Pons (tissue), 1 donor: ENCODE measurements around the gene ULK2.
A peak's percentile ranks its signal among the peaks of the same experiment; 100 is the strongest.

ENCODE experiments used
- DNase-seq: peaks from one replicate; pipeline ENCODE4 v3.0.0-alpha.2; 2016; ENCODE audit warnings: low spot score

ULK2 gene

GRCh38 chr17:19747159-19747719, 120.5 kb downstream of the ULK2 start:
- no peak for DNase-seq

GRCh38 chr17:19746517-19746916, 121.2 kb downstream of the ULK2 start:
- no peak for DNase-seq

- peak; percentile 80 for DNase-seq
These were observed 122.6 kb downstream of the ULK2 start for GRCh38 chr17:19744922-19745757.

- DNase-seq: no peak
These were observed 123.2 kb downstream of the ULK2 start for GRCh38 chr17:19744492-19744891.

GRCh38 chr17:19743101-19744100, 124.3 kb downstream of the ULK2 start:
- DNase-seq: no peak

GRCh38 chr17:19742495-19742894, 125.2 kb downstream of the ULK2 start:
- no peak for DNase-seq

GRCh38 chr17:19741832-19742457, 125.8 kb downstream of the ULK2 start:
- DNase-seq: no peak

DNA sequence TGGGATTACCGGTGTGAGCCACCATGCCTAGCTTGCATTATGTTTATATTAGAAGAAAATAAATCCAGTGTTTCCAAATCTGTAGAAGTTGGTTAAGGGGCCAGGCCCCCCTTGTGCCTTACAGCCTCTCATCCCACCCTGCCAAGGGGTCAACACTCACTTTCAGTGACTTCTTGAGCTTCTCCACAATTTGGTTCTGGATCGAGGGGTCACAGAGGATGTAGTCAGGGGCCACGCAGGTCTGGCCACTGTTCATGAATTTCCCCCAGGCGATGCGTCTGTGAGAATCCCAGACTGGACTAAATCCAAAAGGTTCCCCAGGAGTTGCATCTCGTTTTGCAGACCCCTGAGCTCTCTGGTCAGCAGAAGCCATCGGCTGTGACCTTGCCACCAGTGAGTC, 126.8 kb downstream of the ULK2 start:
- no peak for DNase-seq

GRCh38 chr17:19739241-19740201, 128.2 kb downstream of the ULK2 start:
- no peak for DNase-seq

DNA sequence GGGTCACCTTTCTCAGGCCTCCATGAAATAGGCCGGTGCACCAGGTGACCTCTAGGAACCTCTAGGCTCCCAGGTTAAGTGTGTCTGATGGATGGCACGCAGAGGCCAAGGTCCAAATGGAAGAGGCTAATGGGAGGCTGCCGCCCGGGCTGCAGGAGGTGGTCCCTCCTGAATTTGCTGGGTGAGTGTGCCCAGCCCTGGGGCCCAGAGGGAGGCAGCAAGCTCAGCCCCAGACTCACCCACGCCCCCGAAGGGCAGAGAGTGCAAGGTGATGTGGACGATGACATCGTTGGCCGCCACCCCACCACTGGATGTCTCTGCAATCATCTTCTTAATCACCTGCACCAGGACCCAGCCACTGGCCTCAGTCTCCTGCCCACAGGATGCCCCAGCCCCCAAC, 129.0 kb downstream of the ULK2 start:
- no peak for DNase-seq

- no peak for DNase-seq
These were observed 129.7 kb downstream of the ULK2 start for GRCh38 chr17:19738073-19738449.

DNA sequence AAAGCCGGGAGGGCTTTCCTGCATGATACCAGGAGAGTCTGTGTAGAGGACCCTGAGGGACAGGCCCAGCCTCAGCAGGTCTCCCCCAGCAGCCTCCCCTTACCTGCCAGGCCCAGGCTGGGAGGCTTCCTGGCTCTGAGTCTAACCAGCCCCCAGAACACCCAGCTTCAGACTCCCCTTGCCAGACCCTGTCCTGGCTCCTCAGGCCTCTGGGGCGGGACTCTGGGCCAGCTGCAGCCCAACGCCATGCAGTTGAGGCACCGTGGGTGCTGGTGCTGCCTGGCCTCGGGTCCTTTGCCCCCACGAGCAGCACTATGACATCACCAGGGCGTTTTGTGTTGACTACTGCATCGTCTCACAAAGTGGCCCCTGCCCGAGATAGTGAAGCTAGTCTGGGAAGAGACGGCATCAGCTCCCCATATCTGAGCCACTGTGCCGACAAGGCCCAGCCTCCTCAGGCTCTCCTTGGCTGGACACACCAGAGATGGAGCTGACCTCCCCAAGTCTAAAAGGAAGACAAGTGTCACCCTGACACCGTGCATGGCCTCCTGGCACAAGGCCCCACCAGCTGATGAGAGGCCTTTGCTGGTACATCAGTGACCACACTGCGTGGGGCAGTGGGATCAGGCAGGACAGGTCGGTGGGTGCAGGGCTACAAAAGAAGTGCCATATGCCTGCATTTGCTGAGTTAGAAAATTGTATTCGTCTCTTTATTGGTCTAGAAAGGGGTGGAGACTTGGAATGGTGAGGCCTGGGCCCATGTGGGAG, 130.2 kb downstream of the ULK2 start:
- DNase-seq: no peak

DNA sequence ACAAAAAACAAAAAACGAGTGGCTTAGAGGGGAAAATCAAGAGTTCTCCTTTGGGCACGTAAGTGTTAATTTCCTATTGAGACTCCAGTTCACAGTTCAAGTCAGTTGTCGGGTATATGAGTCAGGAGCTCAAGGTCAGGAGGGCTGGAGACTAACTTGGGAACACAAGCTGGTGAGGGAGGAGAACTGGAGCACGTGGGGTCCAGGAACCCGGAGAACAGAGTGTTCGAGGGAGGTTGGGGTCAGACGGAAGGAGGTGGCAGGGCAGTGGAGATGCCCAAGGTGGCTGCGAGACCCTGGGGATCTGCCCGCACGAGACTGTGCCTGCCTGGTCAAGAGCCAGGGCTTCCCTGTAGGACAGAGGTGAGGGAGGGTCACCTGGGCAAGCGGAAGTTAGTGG, 131.7 kb downstream of the ULK2 start:
- no peak for DNase-seq

DNA sequence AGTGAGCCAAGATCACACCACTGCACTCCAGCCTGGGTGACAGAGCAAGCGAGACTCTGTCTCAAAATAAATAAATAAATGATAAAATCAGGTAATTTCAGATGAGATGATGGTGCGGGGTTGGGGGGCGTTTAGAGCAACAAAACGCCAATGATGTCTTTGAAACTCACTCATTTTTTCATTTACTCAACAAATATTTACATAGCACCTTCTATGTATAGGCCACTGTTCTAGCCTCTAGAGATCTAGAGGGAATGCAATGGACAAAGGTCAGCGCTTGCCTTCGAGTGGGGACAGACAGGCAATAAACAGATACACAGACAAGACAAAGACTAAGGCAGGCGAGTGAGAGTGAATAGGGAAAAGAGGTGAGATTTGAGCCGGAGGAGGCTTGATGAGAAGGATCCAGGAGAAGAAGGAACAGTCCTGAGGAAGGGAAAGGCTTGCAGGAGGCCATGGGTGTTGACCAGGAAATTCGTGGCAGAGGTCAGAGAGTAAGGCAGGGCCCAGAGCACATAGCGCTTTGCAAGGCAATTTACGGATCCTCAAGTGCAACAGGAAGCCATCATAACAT, 133.7 kb downstream of the ULK2 start:
- DNase-seq: no peak

DNA sequence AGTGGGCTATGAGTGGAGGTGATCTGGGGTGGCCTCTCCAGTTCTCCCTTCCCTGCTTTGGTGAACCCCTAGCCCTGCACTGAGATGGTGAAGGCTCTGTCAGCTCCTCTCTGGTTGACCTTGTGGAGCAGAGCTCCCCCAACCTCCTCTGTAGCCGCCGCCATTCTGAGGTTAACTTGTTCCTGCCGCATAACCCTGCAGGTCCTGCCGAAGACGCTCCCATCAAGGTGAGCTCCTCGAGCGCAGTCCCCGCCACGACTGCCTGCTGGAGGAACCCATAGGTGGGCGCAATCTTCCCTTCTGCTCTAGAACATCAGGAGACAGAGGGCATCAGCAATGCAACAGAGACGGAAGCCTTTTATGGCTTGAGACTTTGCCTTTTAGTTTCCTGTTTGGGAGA, 136.1 kb downstream of the ULK2 start:
- no peak for DNase-seq

DNA sequence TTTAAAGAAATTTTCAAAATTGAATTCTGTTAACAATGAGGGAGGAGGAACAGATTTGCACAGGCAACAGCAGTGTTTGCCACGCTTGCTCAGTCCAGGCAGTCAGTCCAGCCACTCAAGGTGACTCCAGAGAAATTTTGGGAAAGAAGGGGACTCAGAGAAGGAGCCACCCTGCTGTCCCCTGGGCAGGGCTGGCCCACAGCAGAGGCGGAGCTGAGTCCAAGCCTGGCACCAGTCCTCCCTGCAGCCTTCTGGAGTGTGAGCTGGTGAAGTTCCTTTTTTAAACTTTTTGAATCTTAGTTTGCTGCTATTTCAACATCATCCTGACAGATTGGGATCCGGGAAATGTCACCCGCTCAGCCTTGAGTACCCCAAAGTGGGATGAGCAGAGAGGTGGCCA, 136.9 kb downstream of the ULK2 start:
- DNase-seq: no peak

DNA sequence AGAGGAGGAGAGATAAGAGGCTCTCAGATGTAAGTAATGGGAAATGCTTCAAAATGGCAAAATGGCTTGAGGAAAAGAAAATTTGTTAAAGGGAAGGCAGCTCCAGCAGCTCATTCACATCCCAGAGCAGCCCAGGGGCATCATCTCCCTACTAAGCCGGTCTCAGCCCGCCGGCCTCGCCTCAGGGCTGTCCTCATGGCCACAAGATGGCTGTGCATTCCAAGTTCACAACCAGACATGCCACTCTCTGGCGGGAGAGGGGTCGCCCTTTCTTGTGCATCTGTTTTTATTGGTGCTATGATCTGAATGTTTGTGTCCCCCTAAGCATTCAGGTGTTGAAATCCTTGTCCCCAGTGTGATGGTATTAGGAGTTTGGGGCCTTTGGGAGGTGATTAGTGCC, 137.8 kb downstream of the ULK2 start:
- no peak for DNase-seq

DNA sequence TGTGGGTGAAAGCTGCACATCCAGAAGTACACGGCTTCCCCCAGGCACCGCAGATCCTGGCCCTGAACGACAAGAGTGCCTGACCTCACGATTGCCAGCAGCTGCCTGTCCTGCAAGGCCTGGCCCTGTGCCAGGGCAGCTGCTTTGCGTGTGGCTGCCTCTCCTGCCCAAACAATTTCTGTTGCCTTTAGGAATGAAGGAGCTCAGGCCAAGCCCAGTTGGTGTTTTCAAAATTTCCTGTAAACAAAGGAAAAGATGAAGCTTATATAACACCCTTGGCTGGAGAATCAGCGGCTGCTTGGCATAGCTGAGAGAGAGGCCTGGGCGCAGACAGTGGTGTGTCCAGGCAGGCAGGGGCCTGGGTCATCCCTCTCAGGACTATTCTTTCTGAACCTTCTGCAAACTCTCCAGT, 139.6 kb downstream of the ULK2 start:
- peak; percentile 91 for DNase-seq

GRCh38 chr17:19727501-19728078, 140.1 kb downstream of the ULK2 start:
- DNase-seq: peak; percentile 99
